Activated CD4-positive, alpha-beta T cell treated with anti-CD3 and anti-CD28 coated beads for 4 hours (primary cell): ENCODE data around the gene GRAMD2A.
A peak's percentile ranks its signal among the peaks of the same experiment; 100 is the strongest.

Experiments
- DNase-seq, 2 donors: peaks; one replicate each; pipeline ENCODE4 v3.0.0-alpha.2; 2020

The GRAMD2A gene

DNA sequence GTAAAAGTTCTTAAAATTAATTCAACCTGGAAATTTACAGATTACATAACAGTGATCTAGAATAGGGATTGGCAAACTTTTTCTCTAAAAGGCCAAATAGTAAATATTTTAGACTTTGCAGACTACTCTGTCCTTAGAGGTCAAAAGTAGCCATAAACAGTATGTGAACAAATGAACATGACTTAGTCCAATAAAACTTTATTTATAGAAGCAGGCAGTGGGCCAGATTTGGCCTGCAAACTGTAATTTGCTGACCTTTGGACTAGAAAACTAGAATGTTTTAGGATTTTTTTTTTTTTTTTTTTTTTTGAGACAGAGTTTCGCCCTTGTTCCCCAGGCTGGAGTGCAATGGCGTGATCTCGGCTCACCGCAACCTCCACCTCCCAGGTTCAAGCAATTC lies 67.3 kb downstream of the GRAMD2A start:
- no peak for DNase-seq

DNA sequence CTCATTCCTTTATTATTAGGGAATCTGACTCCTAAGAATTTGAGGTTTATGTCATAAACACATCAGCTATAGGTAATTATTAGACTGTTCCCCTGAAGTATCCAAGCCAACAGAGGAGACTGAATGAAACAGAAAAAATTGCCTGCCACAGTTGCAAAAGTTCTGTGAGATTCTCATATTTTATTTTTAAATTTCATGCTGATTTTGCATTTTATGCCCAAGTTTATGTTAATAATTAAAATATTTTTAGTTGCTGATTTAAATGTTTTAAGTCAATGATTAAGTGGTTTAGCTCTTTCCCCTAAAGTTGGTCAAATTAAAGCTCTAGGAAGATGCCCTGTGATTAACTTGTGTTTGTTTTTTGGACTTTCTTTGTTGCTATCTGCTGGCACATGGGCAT lies 69.2 kb downstream of the GRAMD2A start:
- DNase-seq: no peak

DNA sequence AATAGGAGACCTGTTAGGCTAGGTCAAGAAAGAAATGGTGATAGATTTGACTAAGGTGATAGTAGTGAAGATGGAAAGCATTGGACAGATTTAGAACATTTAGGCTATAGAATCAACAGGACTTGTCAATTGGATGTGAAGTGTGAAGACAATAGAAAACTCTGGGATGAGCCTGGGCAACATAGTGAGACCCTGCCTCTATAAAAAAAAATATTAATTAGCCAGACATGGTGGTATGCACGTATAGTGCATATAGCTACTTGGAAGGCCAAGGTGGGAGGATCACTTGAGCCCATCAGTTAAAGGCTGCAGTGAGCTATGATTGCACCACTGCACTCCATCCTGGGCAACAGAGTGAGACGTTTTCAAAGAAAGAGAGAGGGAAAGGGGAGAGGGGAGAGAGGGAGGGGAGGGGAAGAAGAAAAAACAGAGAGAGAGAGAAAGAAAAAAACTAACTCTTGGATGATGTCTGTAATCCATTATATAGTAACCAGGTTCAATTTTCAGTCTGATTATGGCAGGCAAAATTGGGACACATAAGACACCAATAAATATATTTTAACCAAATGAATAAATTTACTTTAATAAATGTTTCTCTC lies 69.8 kb downstream of the GRAMD2A start:
- no peak for DNase-seq

DNA sequence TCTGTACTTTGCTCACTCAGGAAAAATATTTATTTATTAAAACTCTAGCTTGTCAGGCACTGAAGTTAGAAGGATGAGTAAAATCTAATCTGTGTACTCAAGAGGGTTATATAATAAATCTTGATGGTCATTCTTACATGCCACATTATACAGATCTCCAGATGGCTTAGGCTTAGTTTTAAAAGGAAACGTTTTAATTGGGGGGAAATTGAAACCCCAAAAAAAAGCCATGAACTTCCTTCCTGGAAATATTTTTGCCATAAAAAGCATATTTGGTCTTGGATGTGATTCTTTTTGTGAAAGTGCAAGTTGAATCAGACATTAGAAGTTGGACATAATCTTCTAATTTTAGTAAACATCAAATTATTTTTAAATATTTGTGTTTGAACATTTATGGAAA lies 73.4 kb downstream of the GRAMD2A start:
- DNase-seq: no peak

DNA sequence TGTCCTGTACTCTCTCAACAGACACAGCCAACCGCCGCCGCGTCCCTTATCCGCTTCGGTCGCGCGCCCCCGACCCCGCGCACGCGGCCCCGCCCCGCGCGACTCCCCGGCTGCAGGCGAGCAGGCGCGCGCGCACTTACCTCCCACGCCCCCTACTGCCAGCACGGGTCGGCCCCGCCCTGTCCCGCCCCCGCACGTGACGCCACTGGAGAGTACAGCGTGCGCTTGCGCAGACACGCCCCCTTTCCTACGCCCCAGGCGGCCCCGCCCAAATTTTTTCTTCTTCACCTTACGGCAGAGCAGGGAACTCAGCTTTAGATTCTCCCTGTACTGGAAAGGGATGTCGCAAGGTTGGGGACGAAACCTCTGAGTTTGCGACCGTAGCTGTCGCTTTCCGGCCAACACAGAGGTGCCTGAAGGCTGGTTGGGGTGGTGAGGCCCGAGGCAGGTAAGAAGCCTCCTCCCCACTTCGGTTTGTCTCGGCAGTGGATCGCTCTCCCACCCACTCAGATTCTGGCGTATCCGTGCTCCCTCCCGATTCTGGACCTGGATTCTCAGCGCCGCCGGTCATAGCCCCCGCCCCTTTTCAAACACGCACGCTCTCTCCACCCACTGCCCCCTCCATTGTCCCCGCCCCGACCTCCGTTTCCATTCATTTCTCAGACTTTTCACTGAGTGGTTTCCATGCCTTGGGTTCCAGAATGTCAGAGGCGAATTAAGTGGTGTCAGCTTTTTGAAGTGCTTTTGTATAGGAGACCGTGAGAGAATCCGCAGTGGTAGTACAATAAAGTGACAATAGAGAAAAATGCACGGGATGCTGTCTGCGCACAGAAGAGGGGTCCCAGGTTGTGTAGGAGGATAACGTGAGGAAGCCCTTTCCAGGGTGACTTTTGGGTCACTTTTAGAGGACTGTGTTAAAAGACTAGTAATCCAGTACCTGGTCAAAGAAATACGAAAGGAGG lies 79.3 kb downstream of the GRAMD2A start, which contains the start of the genes MYO9A and SENP8:
Gene MYO9A, minus strand, starts transcription at position 134 of the 962 bp plus-strand sequence. CDS start 71,587 bp downstream, outside the sequence.
Gene SENP8, plus strand, starts transcription at position 387 of the 962 bp plus-strand sequence. CDS start 21,221 bp downstream, outside the sequence.
- DNase-seq: peak; percentile 99 to 100

DNA sequence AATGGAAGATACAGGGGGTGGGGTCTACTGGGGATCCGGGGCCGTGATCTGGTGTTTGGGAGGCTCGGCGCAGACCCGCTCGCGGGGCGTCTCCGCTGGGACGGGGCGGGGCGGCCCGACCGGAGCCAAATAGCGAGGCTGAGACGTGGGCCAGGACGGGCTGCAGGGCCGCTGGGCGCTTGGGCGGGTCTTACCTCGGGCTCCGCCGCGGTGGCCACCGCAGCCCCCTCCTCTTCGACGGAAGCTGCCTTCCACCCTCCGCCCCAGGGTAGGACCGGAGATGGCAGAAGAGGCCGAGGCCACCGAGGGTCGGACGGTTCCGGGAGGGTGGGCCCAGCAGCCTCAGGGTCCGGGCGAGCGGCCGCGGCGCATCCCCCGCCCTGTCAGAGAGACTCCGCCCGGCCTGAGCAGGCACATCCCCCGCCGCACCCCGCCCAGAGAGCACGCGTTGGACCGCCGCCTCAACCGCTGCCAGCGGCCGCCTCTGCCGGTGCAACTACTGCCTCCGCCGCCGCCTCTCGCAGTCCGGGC lies 80.0 kb downstream of the GRAMD2A start:
- DNase-seq: peak; percentile 50 to 54

DNA sequence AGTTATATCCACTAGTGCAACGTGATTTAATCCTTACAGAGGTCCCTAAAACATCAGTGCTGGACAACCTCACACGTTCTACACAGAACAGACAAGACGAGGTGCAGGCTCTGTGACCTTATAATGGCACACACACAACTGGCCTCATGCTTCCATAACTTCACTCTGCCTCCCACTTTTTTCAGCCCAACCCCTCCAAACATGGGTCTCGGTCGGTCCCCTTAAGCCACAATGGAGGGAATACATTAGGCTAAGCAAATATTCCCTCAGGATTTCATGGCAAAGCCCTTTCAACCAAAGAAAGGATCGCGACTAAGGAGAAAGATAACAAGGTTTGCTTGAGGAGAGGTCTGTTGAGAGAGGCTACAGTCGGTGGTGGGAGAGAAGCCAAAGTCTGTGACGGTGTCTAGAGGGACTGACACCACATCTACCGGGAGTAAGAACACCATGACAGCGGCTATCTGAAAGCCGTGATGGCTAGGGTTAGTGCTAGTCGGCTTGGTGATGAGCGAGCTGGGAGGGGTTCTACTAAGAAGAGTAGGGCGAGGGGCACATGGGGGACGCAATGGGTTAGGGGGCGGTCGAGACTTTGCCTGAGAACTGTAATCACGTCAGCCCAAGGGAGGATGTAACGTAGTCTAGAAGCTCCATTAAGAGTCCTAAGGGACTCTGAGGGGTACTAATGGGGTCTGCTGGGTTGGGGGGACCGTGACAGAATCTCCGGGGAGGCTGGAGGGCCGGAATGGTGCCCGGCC lies 80.7 kb downstream of the GRAMD2A start:
- no peak for DNase-seq

DNA sequence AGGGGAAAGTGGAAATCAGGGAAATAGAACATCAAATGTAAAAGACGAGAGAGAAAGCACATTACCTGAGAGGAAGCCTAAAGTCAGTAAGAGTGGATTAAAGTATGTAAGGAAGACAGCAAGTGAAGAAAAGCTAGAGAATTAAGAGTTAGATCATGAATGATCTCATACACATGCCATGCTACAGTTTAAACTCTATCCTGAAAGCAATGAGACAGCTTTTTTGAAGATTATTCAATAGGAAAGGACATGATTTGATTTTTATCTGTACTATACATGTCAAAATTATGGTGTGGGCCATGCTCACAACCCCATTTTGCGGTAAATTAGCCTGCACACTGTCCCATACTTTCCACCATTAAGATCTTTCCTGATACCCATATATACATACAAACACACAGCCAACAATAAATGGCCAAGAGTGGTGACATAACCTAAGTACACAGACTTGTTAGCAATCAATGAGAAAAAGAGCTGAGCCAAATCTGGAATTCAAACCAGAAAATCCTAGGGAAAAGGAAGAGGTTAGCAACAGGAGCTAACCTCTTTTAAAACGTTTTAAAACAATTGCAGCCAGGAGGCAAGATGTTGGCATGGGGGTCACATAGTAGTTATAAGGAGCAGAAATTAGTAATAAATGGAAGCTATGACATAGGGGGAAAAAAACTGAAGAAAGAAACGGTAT lies 84.1 kb downstream of the GRAMD2A start:
- no peak for DNase-seq

DNA sequence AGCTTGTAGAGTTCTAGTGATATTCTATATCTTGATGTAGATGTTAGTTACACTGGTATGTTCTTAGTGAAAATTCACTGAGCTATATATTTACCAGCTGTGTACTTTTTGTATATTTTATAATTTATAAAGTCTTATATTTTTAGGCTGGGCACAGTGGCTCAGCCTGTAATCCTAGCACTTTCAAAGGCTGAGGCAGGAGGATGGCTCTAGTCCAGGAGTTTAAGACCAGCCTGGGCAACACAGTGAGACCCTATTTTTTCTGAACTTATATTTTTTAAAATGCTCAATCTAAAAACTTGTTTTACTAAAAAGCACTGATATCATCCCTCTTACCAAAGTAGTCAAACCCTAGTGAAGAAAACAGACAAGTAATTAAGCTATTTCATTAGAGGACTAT lies 84.8 kb downstream of the GRAMD2A start:
- DNase-seq: no peak

DNA sequence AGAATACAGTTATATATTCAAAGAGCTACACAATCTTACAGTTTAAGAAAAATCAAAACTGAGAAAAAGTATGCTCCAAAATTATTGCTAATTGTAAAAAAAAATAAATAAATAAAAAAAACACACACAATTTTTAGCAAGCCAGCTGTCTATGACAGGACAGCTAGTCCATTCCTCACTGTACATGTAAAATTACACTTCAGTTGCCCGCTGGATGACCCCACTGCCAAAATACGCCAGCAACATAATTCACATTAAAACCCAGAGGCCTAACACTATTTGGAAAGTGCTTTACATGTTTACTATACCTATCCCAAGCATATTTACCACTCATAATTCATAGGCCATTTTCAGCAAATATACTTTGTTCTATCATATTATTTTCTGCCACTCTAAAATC lies 85.5 kb downstream of the GRAMD2A start:
- no peak for DNase-seq

DNA sequence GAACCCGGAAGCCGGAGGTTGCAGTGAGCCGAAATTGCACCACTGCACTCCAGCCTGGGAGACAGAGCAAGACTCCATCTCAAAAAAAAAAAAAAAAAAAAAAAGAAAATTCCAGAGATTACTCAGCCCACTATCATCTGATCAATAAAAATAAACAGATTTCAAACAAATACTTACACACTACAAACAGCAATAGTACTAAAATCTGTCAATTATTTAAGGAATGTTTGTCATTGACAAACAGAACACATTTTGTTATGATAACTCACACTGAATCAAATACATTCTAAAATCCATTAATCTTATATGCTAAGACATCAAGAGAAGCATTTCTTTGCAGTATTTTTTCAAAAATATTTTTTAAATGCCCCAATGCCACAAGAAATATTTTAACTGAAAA lies 87.2 kb downstream of the GRAMD2A start:
- no peak for DNase-seq
